ENCODE results near the gene BAHCC1. TPM values are rescaled to one million over a fixed set of nuclear protein-coding genes. Genes with fewer than 3 reads are reported as not detected.

Gene BAHCC1
- total RNA-seq, 2 experiments from 2014 or later, result 0.20 to 0.41 TPM

DNA sequence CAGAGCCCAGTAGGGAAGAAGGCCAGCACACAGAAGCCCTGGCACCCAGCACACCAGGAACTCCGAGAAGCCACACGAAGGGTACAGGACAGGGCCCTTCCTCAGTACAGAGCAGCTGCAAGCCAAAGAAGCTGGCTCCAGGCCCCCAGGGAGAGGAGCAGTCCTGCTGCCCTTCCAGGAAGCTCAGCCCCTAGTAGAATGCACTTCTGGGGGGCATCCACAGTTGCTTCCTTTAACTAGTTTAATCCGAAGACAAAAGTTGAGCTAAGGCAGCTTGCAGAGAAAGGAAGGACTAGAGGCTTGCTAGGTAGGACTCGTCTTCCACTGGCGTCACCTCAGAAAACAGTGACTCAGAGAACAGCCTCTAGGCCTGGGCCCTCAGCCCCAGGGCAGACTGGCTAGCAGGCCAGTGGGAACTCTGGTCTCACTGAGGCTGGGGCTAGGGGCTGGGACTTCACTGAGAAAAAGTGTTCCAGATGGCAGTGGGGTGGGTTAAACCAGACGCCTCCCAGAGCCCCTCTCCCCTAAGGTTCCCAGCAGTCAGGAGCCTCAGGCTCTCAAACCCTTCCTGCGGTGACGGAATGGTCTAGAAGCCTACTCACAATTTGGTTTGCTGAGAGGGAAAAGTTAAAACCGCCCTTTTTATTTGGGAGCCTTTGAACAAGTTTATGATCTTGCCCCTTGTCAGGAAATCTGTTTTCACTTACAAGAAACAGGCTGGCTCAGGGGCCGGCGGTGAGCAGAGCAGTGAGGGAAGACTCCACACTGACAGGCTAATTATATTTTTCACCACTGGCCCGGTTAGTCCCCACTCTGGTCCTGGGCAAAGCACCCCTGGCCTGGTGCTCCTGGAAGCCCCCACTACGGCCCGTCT is 75.9 kb downstream of the BAHCC1 start:
- Mint-ChIP-seq H3K4me3 (no peak overlapping the region), H3K27me3 (no peaks in the 10 kb centered on the region), H3K9me3 (no peaks in the 10 kb centered on the region), H3K36me3 (ENCODE audit: low read depth) (no peaks in the 10 kb centered on the region), H3K4me1 (ENCODE audit: low read depth) (no peaks in the 10 kb centered on the region), H3K27ac (no peak overlapping the region)
- Histone ChIP-seq H3K4me3 (ENCODE audit: low read length) (no peak overlapping the region), H3K4me1 (ENCODE audit: insufficient read depth, low read length) (no peaks in the 10 kb centered on the region), H3K9me3 (ENCODE audit: control insufficient read depth in 1 of 2, insufficient read depth in 1 of 2, low read length in 2 of 2) (peaks cover 0 to 7% of the 10 kb centered on the region in 2 experiments), H3K36me3 (ENCODE audit: insufficient read depth, low read length) (no peaks in the 10 kb centered on the region), H3K27me3 (ENCODE audit: control insufficient read depth in 1 of 2, insufficient read depth in 2 of 2, low read length in 2 of 2) (no peaks in the 10 kb centered on the region), H3K27ac (ENCODE audit: low read depth in 1 of 2, low read length in 2 of 2) (no peak overlapping the region)
- CTCF ChIA-PET, result no interaction called here
- DNase-seq, result no peak
- no peak for ATAC-seq (ENCODE audit: poor library complexity)
- POLR2A ChIA-PET, result no interaction called here
- TF ChIP-seq, protein P1, sequence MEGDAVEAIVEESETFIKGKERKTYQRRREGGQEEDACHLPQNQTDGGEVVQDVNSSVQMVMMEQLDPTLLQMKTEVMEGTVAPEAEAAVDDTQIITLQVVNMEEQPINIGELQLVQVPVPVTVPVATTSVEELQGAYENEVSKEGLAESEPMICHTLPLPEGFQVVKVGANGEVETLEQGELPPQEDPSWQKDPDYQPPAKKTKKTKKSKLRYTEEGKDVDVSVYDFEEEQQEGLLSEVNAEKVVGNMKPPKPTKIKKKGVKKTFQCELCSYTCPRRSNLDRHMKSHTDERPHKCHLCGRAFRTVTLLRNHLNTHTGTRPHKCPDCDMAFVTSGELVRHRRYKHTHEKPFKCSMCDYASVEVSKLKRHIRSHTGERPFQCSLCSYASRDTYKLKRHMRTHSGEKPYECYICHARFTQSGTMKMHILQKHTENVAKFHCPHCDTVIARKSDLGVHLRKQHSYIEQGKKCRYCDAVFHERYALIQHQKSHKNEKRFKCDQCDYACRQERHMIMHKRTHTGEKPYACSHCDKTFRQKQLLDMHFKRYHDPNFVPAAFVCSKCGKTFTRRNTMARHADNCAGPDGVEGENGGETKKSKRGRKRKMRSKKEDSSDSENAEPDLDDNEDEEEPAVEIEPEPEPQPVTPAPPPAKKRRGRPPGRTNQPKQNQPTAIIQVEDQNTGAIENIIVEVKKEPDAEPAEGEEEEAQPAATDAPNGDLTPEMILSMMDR (IDR thresholded peaks at IDR 0.05), result no peak
- intact Hi-C loops (cut with DNase I, micrococcal nuclease), result no loop called here

DNA sequence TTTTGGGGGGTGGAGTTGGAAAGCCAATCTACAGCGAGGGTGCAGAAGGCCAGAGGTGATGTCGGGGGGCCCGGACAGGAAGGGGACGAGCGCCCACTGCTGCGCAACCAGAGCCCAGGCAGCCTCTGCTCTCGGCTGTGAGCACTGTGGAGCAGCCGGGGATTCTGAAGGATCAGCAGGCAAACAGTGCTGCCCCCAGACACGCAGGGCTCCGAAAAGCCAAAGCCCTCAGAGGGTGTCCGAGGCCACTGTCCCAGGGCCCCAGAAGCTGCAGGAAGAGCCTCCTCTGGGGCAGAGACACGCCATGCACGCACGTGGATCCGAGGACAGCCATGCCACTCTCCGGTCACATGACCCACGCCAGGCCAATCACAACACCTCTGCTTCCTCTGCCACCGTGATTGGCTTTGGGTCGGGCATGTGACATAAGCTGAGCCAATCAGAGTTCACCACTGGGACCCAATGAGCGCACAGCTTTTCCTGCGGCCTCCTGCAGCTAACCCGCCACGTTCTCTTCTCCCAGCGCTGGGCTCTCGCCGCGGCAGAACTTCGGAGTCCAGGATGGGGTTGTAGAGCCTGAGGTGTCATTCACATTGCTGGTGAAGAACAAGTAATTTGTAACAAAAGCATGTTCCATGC is 76.7 kb downstream of the BAHCC1 start:
- no peaks in the 10 kb centered on the region for H3K36me3 ChIP-seq (ENCODE audit: insufficient read depth, low read length)
- peak; percentile 70 for ATAC-seq (ENCODE audit: poor library complexity)
- peaks cover 0 to 7% of the 10 kb centered on the region in 2 experiments for H3K9me3 ChIP-seq (ENCODE audit: control insufficient read depth in 1 of 2, insufficient read depth in 1 of 2, low read length in 2 of 2)
- H3K27ac ChIP-seq (ENCODE audit: low read depth in 1 of 2, low read length in 2 of 2), result no peak overlapping the region
- no peaks in the 10 kb centered on the region for H3K27me3 ChIP-seq (ENCODE audit: control insufficient read depth in 1 of 2, insufficient read depth in 2 of 2, low read length in 2 of 2)
- H3K4me1 ChIP-seq (ENCODE audit: insufficient read depth, low read length), result no peaks in the 10 kb centered on the region
- TF ChIP-seq, protein P1 (IDR thresholded peaks at IDR 0.05), result no peak
- Mint-ChIP-seq H3K4me3 (no peak overlapping the region), H3K4me1 (ENCODE audit: low read depth) (no peaks in the 10 kb centered on the region), H3K9me3 (no peaks in the 10 kb centered on the region), H3K36me3 (ENCODE audit: low read depth) (no peaks in the 10 kb centered on the region), H3K27me3 (no peaks in the 10 kb centered on the region), H3K27ac (no peak overlapping the region)
- CTCF ChIA-PET, result no interaction called here
- H3K4me3 ChIP-seq (ENCODE audit: low read length), result no peak overlapping the region
- peak in 4 of 14 experiments; percentile 22 to 50 (median 36) for DNase-seq
- POLR2A ChIA-PET, result no interaction called here
- intact Hi-C loops (cut with DNase I, micrococcal nuclease), result no loop called here

DNA sequence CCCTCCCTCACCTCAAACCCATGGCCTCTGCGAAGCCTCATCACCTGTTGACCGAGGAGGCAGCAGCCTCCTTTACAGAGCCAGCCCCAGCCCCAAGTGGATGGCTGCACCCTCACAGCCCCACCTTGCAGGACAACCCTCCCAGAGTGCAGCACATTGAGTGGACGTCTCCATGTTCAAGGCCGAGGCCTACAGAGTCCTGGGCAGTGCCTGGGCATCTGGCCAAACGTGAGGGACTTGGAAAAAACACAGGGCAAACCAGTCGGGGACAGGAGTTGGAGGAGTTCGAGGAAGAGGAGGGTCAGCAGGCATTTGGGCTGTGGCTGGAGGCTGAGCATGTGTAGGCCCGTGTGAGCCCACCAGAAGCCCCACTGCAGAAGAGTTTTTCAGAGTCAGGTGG is 77.8 kb downstream of the BAHCC1 start:
- Mint-ChIP-seq H3K27ac (no peak overlapping the region), H3K27me3 (peaks cover 3% of the 10 kb centered on the region), H3K4me1 (ENCODE audit: low read depth) (no peaks in the 10 kb centered on the region), H3K36me3 (ENCODE audit: low read depth) (no peaks in the 10 kb centered on the region), H3K9me3 (no peaks in the 10 kb centered on the region), H3K4me3 (no peak overlapping the region)
- Histone ChIP-seq H3K36me3 (ENCODE audit: insufficient read depth, low read length) (no peaks in the 10 kb centered on the region), H3K27me3 (ENCODE audit: control insufficient read depth in 1 of 2, insufficient read depth in 2 of 2, low read length in 2 of 2) (no peaks in the 10 kb centered on the region), H3K9me3 (ENCODE audit: control insufficient read depth in 1 of 2, insufficient read depth in 1 of 2, low read length in 2 of 2) (peaks cover 0 to 7% of the 10 kb centered on the region in 2 experiments), H3K4me3 (ENCODE audit: low read length) (no peak overlapping the region), H3K27ac (ENCODE audit: low read depth in 1 of 2, low read length in 2 of 2) (no peak overlapping the region), H3K4me1 (ENCODE audit: insufficient read depth, low read length) (no peaks in the 10 kb centered on the region)
- TF ChIP-seq, protein P1 (IDR thresholded peaks at IDR 0.05), result no peak
- DNase-seq (no peak), ATAC-seq (ENCODE audit: poor library complexity) (no peak)
- POLR2A ChIA-PET, result no interaction called here
- intact Hi-C loops (cut with DNase I, micrococcal nuclease), result no loop called here
- CTCF ChIA-PET, result no interaction called here

Data from CD4-positive, alpha-beta T cell (primary cell).